Ectodermal cell (in vitro differentiated cells): Measurements from ENCODE around the gene NLRC5.
"Not testable (repeated sequence)": the region's sequence is repeated elsewhere in the genome, so short reads cannot be mapped to it uniquely, and the experiment has no call there.

Experiments
- H3K27ac ChIP-seq: 2 replicates; pipeline ENCODE4 v1.7.0; 2013; ENCODE audit warnings: mild to moderate bottlenecking, low read depth, low read length; ENCODE audit not compliant: insufficient read depth, poor library complexity, severe bottlenecking
- H3K27me3 ChIP-seq: 2 replicates; pipeline ENCODE4 v1.7.0; 2013; ENCODE audit warnings: mild to moderate bottlenecking, low read length; ENCODE audit not compliant: insufficient read depth, control insufficient read depth, poor library complexity, severe bottlenecking
- H3K36me3 ChIP-seq: one replicate; pipeline ENCODE4 v1.7.0; 2013; ENCODE audit warnings: low read length; ENCODE audit not compliant: control insufficient read depth, insufficient read depth
- H3K4me1 ChIP-seq: one replicate; pipeline ENCODE4 v1.7.0; 2013; ENCODE audit warnings: low read length; ENCODE audit not compliant: control insufficient read depth, insufficient read depth
- H3K4me3 ChIP-seq: 2 replicates; pipeline ENCODE4 v1.7.0; 2013; ENCODE audit warnings: low read depth, low read length, control low read depth; ENCODE audit not compliant: insufficient read depth
- H3K9me3 ChIP-seq: 2 replicates; pipeline ENCODE4 v1.7.0; 2013; ENCODE audit warnings: mild to moderate bottlenecking, low read length, moderate library complexity; ENCODE audit not compliant: control insufficient read depth
- WGBS, 2 experiments: methylation state at CpG; one replicate each; pipeline ENCODE4 v1.1.7; 2013; ENCODE audit warnings: missing lambda C conversion rate in 2 of 2; 5-methylcytosine and 5-hydroxymethylcytosine counted together

NLRC5 gene

GRCh38 chr16:56972403-56973293, 16.7 kb upstream of the NLRC5 start:
- Histone ChIP-seq H3K27me3 (no peaks in the 10 kb centered on the region), H3K4me3 (no peak overlapping the region), H3K4me1 (no peaks in the 10 kb centered on the region), H3K36me3 (no peaks in the 10 kb centered on the region), H3K9me3 (no peaks in the 10 kb centered on the region), H3K27ac (no peak overlapping the region)
- 86 to 87% methylated on average over 18 of the region's 18 CpGs for WGBS, 2 experiments

GRCh38 chr16:56973294-56973689, 16.1 kb upstream of the NLRC5 start:
- Histone ChIP-seq H3K36me3 (no peaks in the 10 kb centered on the region), H3K9me3 (no peaks in the 10 kb centered on the region), H3K27me3 (no peaks in the 10 kb centered on the region), H3K27ac (no peak overlapping the region), H3K4me1 (no peaks in the 10 kb centered on the region), H3K4me3 (no peak overlapping the region)
- 93 to 94% methylated on average over 9 of the region's 9 CpGs for WGBS, 2 experiments

GRCh38 chr16:56973899-56974298, 15.5 kb upstream of the NLRC5 start:
- 86 to 99% methylated on average over 5 to 7 of the region's 7 CpGs for WGBS, 2 experiments
- not testable (repeated sequence) for H3K27ac ChIP-seq

GRCh38 chr16:56974549-56975300, 14.6 kb upstream of the NLRC5 start:
- Histone ChIP-seq H3K36me3 (no peaks in the 10 kb centered on the region), H3K4me1 (no peaks in the 10 kb centered on the region), H3K27me3 (no peaks in the 10 kb centered on the region), H3K9me3 (no peaks in the 10 kb centered on the region), H3K4me3 (no peak overlapping the region), H3K27ac (no peak overlapping the region)
- WGBS, 2 experiments, result 91 to 93% methylated on average over 8 to 9 of the region's 9 CpGs

More at GRCh38 chr16:56973899-56974298, 15.5 kb upstream of the NLRC5 start:
- not testable (repeated sequence) for H3K4me3 ChIP-seq, H3K27me3 ChIP-seq, H3K9me3 ChIP-seq, H3K36me3 ChIP-seq, H3K4me1 ChIP-seq

GRCh38 chr16:56975714-56976113, 13.6 kb upstream of the NLRC5 start:
- Histone ChIP-seq H3K4me1 (no peaks in the 10 kb centered on the region), H3K27ac (no peak overlapping the region), H3K27me3 (no peaks in the 10 kb centered on the region), H3K36me3 (no peaks in the 10 kb centered on the region), H3K9me3 (no peaks in the 10 kb centered on the region), H3K4me3 (no peak overlapping the region)
- WGBS, 2 experiments, result 92% methylated on average over 10 of the region's 10 CpGs

- H3K4me3 ChIP-seq, result no peak overlapping the region
- no peak overlapping the region for H3K27ac ChIP-seq
- H3K36me3 ChIP-seq, result no peaks in the 10 kb centered on the region
- no peaks in the 10 kb centered on the region for H3K27me3 ChIP-seq
- no peaks in the 10 kb centered on the region for H3K9me3 ChIP-seq
- WGBS, 2 experiments, result 80 to 86% methylated on average over 6 of the region's 6 CpGs
- peaks cover 4% of the 10 kb centered on the region for H3K4me1 ChIP-seq
Measured at GRCh38 chr16:56977216-56977615, 12.1 kb upstream of the NLRC5 start.

GRCh38 chr16:56977823-56978430, 11.4 kb upstream of the NLRC5 start:
- H3K27me3 ChIP-seq, result no peaks in the 10 kb centered on the region
- WGBS, 2 experiments, result 93% methylated on average over 11 of the region's 11 CpGs
- no peaks in the 10 kb centered on the region for H3K36me3 ChIP-seq
- H3K27ac ChIP-seq, result no peak overlapping the region
- H3K9me3 ChIP-seq, result no peaks in the 10 kb centered on the region
- H3K4me1 ChIP-seq, result peaks cover 4% of the 10 kb centered on the region
- no peak overlapping the region for H3K4me3 ChIP-seq

GRCh38 chr16:56980201-56980535, 9.2 kb upstream of the NLRC5 start:
- Histone ChIP-seq H3K27me3 (no peaks in the 10 kb centered on the region), H3K9me3 (no peaks in the 10 kb centered on the region), H3K4me3 (no peak overlapping the region), H3K36me3 (no peaks in the 10 kb centered on the region), H3K27ac (no peak overlapping the region), H3K4me1 (peaks cover 4% of the 10 kb centered on the region)
- 85 to 91% methylated on average over 4 of the region's 4 CpGs for WGBS, 2 experiments

- Histone ChIP-seq H3K27ac (no peak overlapping the region), H3K27me3 (no peaks in the 10 kb centered on the region), H3K4me1 (peaks cover 4% of the 10 kb centered on the region), H3K9me3 (no peaks in the 10 kb centered on the region), H3K4me3 (no peak overlapping the region), H3K36me3 (no peaks in the 10 kb centered on the region)
- 74 to 78% methylated on average over 16 of the region's 16 CpGs for WGBS, 2 experiments
Measured at GRCh38 chr16:56980792-56981724, 8.3 kb upstream of the NLRC5 start.
